Measurements from ENCODE around the gene SCAF4.

The SCAF4 gene

GRCh38 chr21:31670070-31670469 is 61.8 kb downstream of the SCAF4 start:
- no peaks in the 10 kb centered on the region for H3K9me3 ChIP-seq (ENCODE audit: severe bottlenecking)
- peaks cover 68% of the 10 kb centered on the region for H3K36me3 ChIP-seq (ENCODE audit: low read depth)
- ATAC-seq (ENCODE audit: low read depth) (no peak), DNase-seq (ENCODE audit: low spot score) (no peak)
- H3K4me3 ChIP-seq (ENCODE audit: severe bottlenecking): no peak overlapping the region
- no peak for TF ChIP-seq CTCF (IDR thresholded peaks at IDR 0.05; ENCODE audit: poor library complexity, severe bottlenecking)
- H3K27ac ChIP-seq (ENCODE audit: poor library complexity, severe bottlenecking): no peak overlapping the region
- peaks cover 35% of the 10 kb centered on the region for H3K4me1 ChIP-seq (ENCODE audit: insufficient read depth, poor library complexity, severe bottlenecking)
- H3K27me3 ChIP-seq (ENCODE audit: insufficient read depth, poor library complexity, severe bottlenecking): no peaks in the 10 kb centered on the region

GRCh38 chr21:31668651-31669491 is 63.0 kb downstream of the SCAF4 start:
- no peak; the same call in 2 of the 3 replicates for ATAC-seq (ENCODE audit: low read depth)
- peak overlapping the region; percentile 43 for H3K27ac ChIP-seq (ENCODE audit: poor library complexity, severe bottlenecking)

GRCh38 chr21:31667639-31668038 is 64.3 kb downstream of the SCAF4 start:
- no peak for TF ChIP-seq CTCF (IDR thresholded peaks at IDR 0.05; ENCODE audit: poor library complexity, severe bottlenecking)
- DNase-seq (ENCODE audit: low spot score): no peak
- Histone ChIP-seq H3K36me3 (ENCODE audit: low read depth) (peaks cover 84% of the 10 kb centered on the region), H3K4me3 (ENCODE audit: severe bottlenecking) (no peak overlapping the region), H3K4me1 (ENCODE audit: insufficient read depth, poor library complexity, severe bottlenecking) (peaks cover 35% of the 10 kb centered on the region), H3K9me3 (ENCODE audit: severe bottlenecking) (no peaks in the 10 kb centered on the region), H3K27ac (ENCODE audit: poor library complexity, severe bottlenecking) (peak overlapping the region; percentile 43), H3K27me3 (ENCODE audit: insufficient read depth, poor library complexity, severe bottlenecking) (no peaks in the 10 kb centered on the region)
- ATAC-seq (ENCODE audit: low read depth): 0 out of 3 replicates have a peak, but pooled peaks have one; percentile 44

More at GRCh38 chr21:31668651-31669491, 63.0 kb downstream of the SCAF4 start:
- Histone ChIP-seq H3K4me3 (ENCODE audit: severe bottlenecking) (no peak overlapping the region), H3K36me3 (ENCODE audit: low read depth) (peaks cover 77% of the 10 kb centered on the region), H3K9me3 (ENCODE audit: severe bottlenecking) (no peaks in the 10 kb centered on the region), H3K27me3 (ENCODE audit: insufficient read depth, poor library complexity, severe bottlenecking) (no peaks in the 10 kb centered on the region), H3K4me1 (ENCODE audit: insufficient read depth, poor library complexity, severe bottlenecking) (peaks cover 35% of the 10 kb centered on the region)
- TF ChIP-seq CTCF (IDR thresholded peaks at IDR 0.05; ENCODE audit: poor library complexity, severe bottlenecking): no peak
- DNase-seq (ENCODE audit: low spot score): no peak

- no peaks in the 10 kb centered on the region for H3K27me3 ChIP-seq (ENCODE audit: insufficient read depth, poor library complexity, severe bottlenecking)
- no peaks in the 10 kb centered on the region for H3K9me3 ChIP-seq (ENCODE audit: severe bottlenecking)
- H3K4me1 ChIP-seq (ENCODE audit: insufficient read depth, poor library complexity, severe bottlenecking): peaks cover 35% of the 10 kb centered on the region
- peak overlapping the region; percentile 43 for H3K27ac ChIP-seq (ENCODE audit: poor library complexity, severe bottlenecking)
- no peak for TF ChIP-seq CTCF (IDR thresholded peaks at IDR 0.05; ENCODE audit: poor library complexity, severe bottlenecking)
- H3K4me3 ChIP-seq (ENCODE audit: severe bottlenecking): no peak overlapping the region
- peaks cover 86% of the 10 kb centered on the region for H3K36me3 ChIP-seq (ENCODE audit: low read depth)
- DNase-seq (ENCODE audit: low spot score) (no peak), ATAC-seq (ENCODE audit: low read depth) (no peak)
Observed at GRCh38 chr21:31667132-31667531, 64.8 kb downstream of the SCAF4 start.
